H9 (cell line): Measurements from ENCODE around the gene APOLD1. TPM values are rescaled to one million over a fixed set of nuclear protein-coding genes. Genes with fewer than 3 reads are reported as not detected.

Source experiments
- DNase-seq: peaks from one replicate; pipeline ENCODE4 v3.0.0-alpha.2; 2017
- H2AFZ ChIP-seq: one replicate; pipeline ENCODE4 v1.6.1; 2013; ENCODE audit warnings: mild to moderate bottlenecking, low read length, control low read depth, moderate library complexity
- H2AK5ac ChIP-seq: 2 replicates; pipeline ENCODE4 v1.6.1; 2013; ENCODE audit warnings: low read length, control low read depth, mixed read lengths; ENCODE audit not compliant: insufficient read length
- H2BK120ac ChIP-seq: one replicate; pipeline ENCODE4 v1.6.1; 2013; ENCODE audit warnings: low read depth, mild to moderate bottlenecking, low read length, control low read depth, inconsistent platforms; ENCODE audit not compliant: poor library complexity, severe bottlenecking
- H2BK12ac ChIP-seq: 2 replicates; pipeline ENCODE4 v1.6.1; 2013; ENCODE audit warnings: low read length, control low read depth, mixed read lengths, low read depth; ENCODE audit not compliant: insufficient read length
- H2BK15ac ChIP-seq: 2 replicates; pipeline ENCODE4 v1.6.1; 2013; ENCODE audit warnings: low read depth, low read length, control low read depth
- H2BK20ac ChIP-seq: one replicate; pipeline ENCODE4 v1.6.1; 2013; ENCODE audit warnings: low read depth, mild to moderate bottlenecking, low read length, control low read depth, inconsistent platforms; ENCODE audit not compliant: poor library complexity, severe bottlenecking
- H2BK5ac ChIP-seq: 2 replicates; pipeline ENCODE4 v1.6.1; 2013; ENCODE audit warnings: low read length, control low read depth, mixed read lengths; ENCODE audit not compliant: insufficient read length
- H3K14ac ChIP-seq: 2 replicates; pipeline ENCODE4 v1.6.1; 2013; ENCODE audit warnings: low read length, control low read depth; ENCODE audit not compliant: insufficient read depth
- H3K18ac ChIP-seq: 2 replicates; pipeline ENCODE4 v1.6.1; 2013; ENCODE audit warnings: low read depth, mild to moderate bottlenecking, mixed read lengths, low read length, control low read depth; ENCODE audit not compliant: insufficient read length
- H3K23ac ChIP-seq: 2 replicates; pipeline ENCODE4 v1.6.1; 2013; ENCODE audit warnings: low read length, control low read depth, mixed read lengths, low read depth; ENCODE audit not compliant: insufficient read length
- H3K23me2 ChIP-seq: 2 replicates; pipeline ENCODE4 v1.6.1; 2013; ENCODE audit warnings: low read depth, mild to moderate bottlenecking, mixed read lengths, low read length, control low read depth; ENCODE audit not compliant: insufficient read length, poor library complexity, severe bottlenecking
- H3K27ac ChIP-seq: 2 replicates; pipeline ENCODE4 v1.5.1; 2013; ENCODE audit warnings: low read length, control low read depth, mixed read lengths, low read depth; ENCODE audit not compliant: insufficient read length
- H3K27me3 ChIP-seq: 2 replicates; pipeline ENCODE4 v1.6.1; 2013; ENCODE audit warnings: low read length, control low read depth, inconsistent platforms; ENCODE audit not compliant: insufficient read depth
- H3K4ac ChIP-seq: 2 replicates; pipeline ENCODE4 v1.6.1; 2013; ENCODE audit warnings: low read depth, mild to moderate bottlenecking, control low read depth, inconsistent platforms, low read length, moderate library complexity
- H3K4me1 ChIP-seq: 2 replicates; pipeline ENCODE4 v1.6.1; 2013; ENCODE audit warnings: low read length, control low read depth, inconsistent platforms; ENCODE audit not compliant: insufficient read depth
- H3K4me2 ChIP-seq: 2 replicates; pipeline ENCODE4 v1.6.1; 2013; ENCODE audit warnings: low read length, control low read depth, mixed read lengths; ENCODE audit not compliant: insufficient read length, insufficient read depth
- H3K56ac ChIP-seq: 2 replicates; pipeline ENCODE4 v1.6.1; 2013; ENCODE audit warnings: low read depth, mild to moderate bottlenecking, mixed read lengths, low read length, control low read depth; ENCODE audit not compliant: insufficient read length
- H3K79me1 ChIP-seq: 2 replicates; pipeline ENCODE4 v1.6.1; 2013; ENCODE audit warnings: low read depth, mild to moderate bottlenecking, moderate library complexity, low read length, control low read depth, inconsistent platforms; ENCODE audit not compliant: insufficient read depth, poor library complexity, severe bottlenecking
- H3K79me2 ChIP-seq: 2 replicates; pipeline ENCODE4 v1.6.1; 2013; ENCODE audit warnings: low read length, control low read depth, inconsistent platforms; ENCODE audit not compliant: insufficient read depth
- H3K9ac ChIP-seq: 2 replicates; pipeline ENCODE4 v1.6.1; 2013; ENCODE audit warnings: low read length, control low read depth, mixed read lengths; ENCODE audit not compliant: insufficient read length; ENCODE audit errors: extremely low read depth
- H3K9me3 ChIP-seq: one replicate; pipeline ENCODE4 v1.6.1; 2013; ENCODE audit warnings: low read depth, low read length, inconsistent platforms; ENCODE audit not compliant: control insufficient read depth
- H3T11ph ChIP-seq: one replicate; pipeline ENCODE4 v1.6.1; 2013; ENCODE audit warnings: mild to moderate bottlenecking, low read length, control low read depth, inconsistent platforms
- H4K20me1 ChIP-seq: one replicate; pipeline ENCODE4 v1.6.1; 2013; ENCODE audit not compliant: control insufficient read depth, insufficient read length, insufficient read depth
- H4K5ac ChIP-seq: 2 replicates; pipeline ENCODE4 v1.6.1; 2013; ENCODE audit warnings: low read depth, mild to moderate bottlenecking, mixed read lengths, low read length, control low read depth; ENCODE audit not compliant: insufficient read length
- H4K8ac ChIP-seq: replicated peaks from 2 replicates; pipeline ENCODE4 v1.6.1; 2013; ENCODE audit warnings: low read length, control low read depth, mixed read lengths, low read depth; ENCODE audit not compliant: insufficient read length
- H4K91ac ChIP-seq: 2 replicates; pipeline ENCODE4 v1.6.1; 2013; ENCODE audit warnings: low read depth, mild to moderate bottlenecking, moderate library complexity, mixed read lengths, low read length, control low read depth; ENCODE audit not compliant: insufficient read length
- H3K27ac Mint-ChIP-seq, 3 experiments: 2 replicates in 2 of 3; 3 replicates in 1 of 3; pipeline ENCODE4 v1.8.0; 2020 to 2021; ENCODE audit warnings: mixed read lengths in 3 of 3, mild to moderate bottlenecking in 1 of 3, moderate library complexity in 1 of 3
- H3K27me3 Mint-ChIP-seq: 2 replicates; pipeline ENCODE4 v1.8.0; 2021; ENCODE audit warnings: low read depth, mild to moderate bottlenecking, moderate library complexity, mixed read lengths
- H3K36me3 Mint-ChIP-seq, 3 experiments: 2 replicates in 2 of 3; 3 replicates in 1 of 3; pipeline ENCODE4 v1.8.0; 2020 to 2021; ENCODE audit warnings: low read depth in 3 of 3, mixed read lengths in 3 of 3; ENCODE audit not compliant: insufficient read depth in 1 of 3
- H3K4me1 Mint-ChIP-seq, 2 experiments: 2 replicates each; pipeline ENCODE4 v1.8.0; 2020; ENCODE audit warnings: mixed read lengths in 2 of 2
- H3K4me3 Mint-ChIP-seq, 2 experiments: 2 replicates in 1 of 2; 3 replicates in 1 of 2; pipeline ENCODE4 v1.8.0; 2020 to 2021; ENCODE audit warnings: mild to moderate bottlenecking in 2 of 2, mixed read lengths in 2 of 2, moderate library complexity in 1 of 2
- H3K9me3 Mint-ChIP-seq, 2 experiments: 2 replicates in 1 of 2; 3 replicates in 1 of 2; pipeline ENCODE4 v1.8.0; 2020; ENCODE audit warnings: mild to moderate bottlenecking in 2 of 2, mixed read lengths in 2 of 2, moderate library complexity in 1 of 2
- CTCF ChIP-seq: fragments of 200-600 bp; sonication (generic); conservative IDR thresholded peaks from 3 replicates; pipeline ENCODE4 v1.8.0; 2021; ENCODE audit warnings: antibody characterized with exemption, mild to moderate bottlenecking
- WGBS: extraction: QIAGEN DNeasy Blood & Tissue Kit; methylation state at CpG from one replicate; pipeline ENCODE4 v1.1.7; 2013; ENCODE audit warnings: missing lambda C conversion rate, low lambda C conversion rate, mixed read lengths; ENCODE audit not compliant: insufficient read length; ENCODE audit errors: extremely low coverage; 5-methylcytosine and 5-hydroxymethylcytosine counted together
- total RNA-seq: library from RNA; stranded (reverse); gene quantifications from 2 replicates; pipeline ENCODE4 v1.2.1, GENCODE V29; 2021

The APOLD1 gene
- total RNA-seq, 1 experiment from 2014 or later, result 0.48 TPM

- peaks cover 13% of the 10 kb centered on the region; the same call in 1 of the 2 replicates for H3K27me3 ChIP-seq
- no peak overlapping the region for H4K8ac ChIP-seq
- no peak overlapping the region for H3K9ac ChIP-seq
- H3K36me3 Mint-ChIP-seq, result no peaks in the 10 kb centered on the region
- TF ChIP-seq CTCF, result no peak
- no peaks in the 10 kb centered on the region for H3K23me2 ChIP-seq
- H4K20me1 ChIP-seq, result no peaks in the 10 kb centered on the region
- H3K4me2 ChIP-seq, result no peak overlapping the region
- no peak overlapping the region for H3K18ac ChIP-seq
- H3K56ac ChIP-seq, result no peak overlapping the region
- H3K79me1 ChIP-seq, result no peaks in the 10 kb centered on the region
- no peak overlapping the region for H2AK5ac ChIP-seq
- no peak overlapping the region for H2AFZ ChIP-seq
- no peaks in the 10 kb centered on the region for H3K9me3 ChIP-seq
- no peak overlapping the region for H2BK15ac ChIP-seq
- no peaks in the 10 kb centered on the region; a peak in 1 of 5 replicates for H3K9me3 Mint-ChIP-seq
- no peak overlapping the region for H4K5ac ChIP-seq
- no peak overlapping the region for H3K23ac ChIP-seq
- peak overlapping the region; percentile 16; the same call in 1 of the 2 replicates for H3K14ac ChIP-seq
- H3K4me3 Mint-ChIP-seq, result peak overlapping the region; percentile 54 to 59
- H3K27ac Mint-ChIP-seq, result no peak overlapping the region
- no CpG with 5 or more reads among the region's 80 CpGs for WGBS
- H3K4ac ChIP-seq, result no peak overlapping the region
- peaks cover 48% of the 10 kb centered on the region for H3K27me3 Mint-ChIP-seq
- H2BK20ac ChIP-seq, result no peak overlapping the region
- no peak overlapping the region for H2BK12ac ChIP-seq
- H3K4me1 Mint-ChIP-seq, result peaks cover 24 to 31% of the 10 kb centered on the region in 2 experiments
- peak; percentile 78 for DNase-seq
- H3K79me2 ChIP-seq, result no peaks in the 10 kb centered on the region
- H3T11ph ChIP-seq, result no peak overlapping the region
- H3K27ac ChIP-seq, result no peak overlapping the region
- peaks cover 10% of the 10 kb centered on the region for H3K4me1 ChIP-seq
- no peak overlapping the region for H2BK5ac ChIP-seq
- H4K91ac ChIP-seq, result no peak overlapping the region
- no peak overlapping the region for H2BK120ac ChIP-seq
Observed at GRCh38 chr12:12786706-12787601, 1.5 kb downstream of the APOLD1 start.
